Mammary epithelial cell (primary cell): ENCODE measurements around the gene SNX33.

Source experiments
- EZH2 ChIP-seq: IDR thresholded peaks from 2 replicates; pipeline ENCODE4 v1.6.1; 2012; ENCODE audit warnings: low read length, inconsistent platforms, borderline replicate concordance
- TF ChIP-seq, protein P1 (sequence below), 2 donors: IDR thresholded peaks in 1 of 2; conservative IDR thresholded peaks in 1 of 2; 2 replicates each; pipeline ENCODE4 v1.5.1; 2011 to 2012; ENCODE audit warnings: inconsistent platforms in 2 of 2, low read length in 2 of 2, mild to moderate bottlenecking in 2 of 2, control low read depth in 1 of 2, low read depth in 1 of 2; ENCODE audit not compliant: insufficient read depth in 1 of 2; ENCODE audit errors: extremely low read depth in 1 of 2

DNA sequence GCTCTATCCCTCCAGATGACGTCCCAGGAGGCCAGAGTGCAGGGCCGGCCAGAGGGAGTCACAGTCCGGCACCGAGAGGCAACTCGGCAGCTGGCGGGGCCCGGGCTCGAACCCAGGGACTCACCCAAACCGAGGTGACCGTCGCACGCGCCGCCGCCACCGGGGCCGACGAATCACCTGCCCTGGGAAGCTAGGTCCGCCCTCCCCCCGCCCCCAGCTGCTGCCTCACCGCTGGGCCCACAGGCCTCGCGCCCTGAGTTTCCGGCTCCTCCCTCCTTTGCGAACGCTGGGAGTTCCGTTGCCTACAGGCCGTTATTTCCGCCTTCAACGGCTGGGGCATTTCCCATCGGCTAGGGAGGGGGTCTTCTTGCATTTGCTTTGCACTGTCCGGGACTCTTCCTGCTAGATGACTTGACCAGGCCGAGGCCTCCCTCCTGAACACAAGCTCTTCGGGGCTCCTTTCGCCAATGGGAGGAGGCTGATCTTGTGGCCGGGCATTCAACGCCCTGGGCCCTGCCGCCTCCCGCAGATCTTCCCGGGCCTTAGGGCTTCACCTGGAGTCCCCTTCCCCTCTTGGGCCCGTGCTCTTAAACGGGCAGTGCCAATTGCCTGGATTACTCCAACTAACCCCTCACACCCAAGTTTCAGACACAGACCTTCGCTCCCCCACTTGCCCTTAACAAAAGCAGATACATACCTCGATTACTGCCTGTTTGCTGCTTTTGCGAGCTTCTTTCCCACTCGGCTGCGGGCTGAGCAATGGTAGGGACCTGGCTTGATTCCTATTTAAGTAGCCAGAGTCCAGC, 22.0 kb upstream of the SNX33 start, which contains the start of gene SNUPN:
- TF ChIP-seq, protein P1, sequence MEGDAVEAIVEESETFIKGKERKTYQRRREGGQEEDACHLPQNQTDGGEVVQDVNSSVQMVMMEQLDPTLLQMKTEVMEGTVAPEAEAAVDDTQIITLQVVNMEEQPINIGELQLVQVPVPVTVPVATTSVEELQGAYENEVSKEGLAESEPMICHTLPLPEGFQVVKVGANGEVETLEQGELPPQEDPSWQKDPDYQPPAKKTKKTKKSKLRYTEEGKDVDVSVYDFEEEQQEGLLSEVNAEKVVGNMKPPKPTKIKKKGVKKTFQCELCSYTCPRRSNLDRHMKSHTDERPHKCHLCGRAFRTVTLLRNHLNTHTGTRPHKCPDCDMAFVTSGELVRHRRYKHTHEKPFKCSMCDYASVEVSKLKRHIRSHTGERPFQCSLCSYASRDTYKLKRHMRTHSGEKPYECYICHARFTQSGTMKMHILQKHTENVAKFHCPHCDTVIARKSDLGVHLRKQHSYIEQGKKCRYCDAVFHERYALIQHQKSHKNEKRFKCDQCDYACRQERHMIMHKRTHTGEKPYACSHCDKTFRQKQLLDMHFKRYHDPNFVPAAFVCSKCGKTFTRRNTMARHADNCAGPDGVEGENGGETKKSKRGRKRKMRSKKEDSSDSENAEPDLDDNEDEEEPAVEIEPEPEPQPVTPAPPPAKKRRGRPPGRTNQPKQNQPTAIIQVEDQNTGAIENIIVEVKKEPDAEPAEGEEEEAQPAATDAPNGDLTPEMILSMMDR (conservative IDR thresholded peaks at IDR 0.05 in 1 of 2, IDR thresholded peaks at IDR 0.05 in 1 of 2; ENCODE audit: extremely low read depth in 1 of 2, insufficient read depth in 1 of 2, low read depth in 1 of 2, low read length in 2 of 2): no peak
- no peak for TF ChIP-seq EZH2
